Caco-2 (cell line): ENCODE results near the gene CD8A. TPM values are rescaled to one million over a fixed set of nuclear protein-coding genes. Genes with fewer than 3 reads are reported as not detected.

Experiments used
- BruUV-seq: library from RNA; stranded (reverse); fragments of 400-500 nt; replicated peaks from 2 replicates; lab custom pipeline; 2021; lab: Mats Ljungman, UMichigan
- CTCF ChIA-PET: fragments of 300-600 bp; sonication (Branson Sonifier 250); formaldehyde crosslinking; loops from one replicate; lab custom pipeline; 2022; ENCODE audit warnings: antibody characterized with exemption; lab: Charles Lee
- POLR2A ChIA-PET: fragments of 300-600 bp; sonication (Branson Sonifier 250); formaldehyde crosslinking; loops from one replicate; lab custom pipeline; 2022; ENCODE audit warnings: antibody characterized with exemption; lab: Charles Lee
- DNase-seq, 2 experiments: peaks; one replicate each; pipeline versions ENCODE4 v3.0.0 to v3.0.0-alpha.2; 2020 to 2022
- H3K27me3 ChIP-seq: replicated peaks from 2 replicates; pipeline ENCODE4 v1.6.0; 2011; ENCODE audit warnings: low read length; ENCODE audit not compliant: control insufficient read depth, insufficient read depth
- H3K36me3 ChIP-seq: 2 replicates; pipeline ENCODE4 v1.5.1; 2011; ENCODE audit warnings: low read length; ENCODE audit not compliant: control insufficient read depth, insufficient read depth
- H3K4me1 ChIP-seq: fragments of 250-450 bp; sonication (Bioruptor Pico); 2 replicates; pipeline ENCODE4 v1.5.1; 2020; ENCODE audit warnings: mild to moderate bottlenecking
- H3K4me3 ChIP-seq: 2 replicates; pipeline ENCODE4 v1.5.1; 2011; ENCODE audit warnings: low read depth, mild to moderate bottlenecking, control low read depth, low read length
- H3K9me3 ChIP-seq: fragments of 250-450 bp; sonication (Bioruptor Pico); 2 replicates; pipeline ENCODE4 v1.5.1; 2020; ENCODE audit warnings: mild to moderate bottlenecking, moderate library complexity
- H3K27ac Mint-ChIP-seq: one replicate; pipeline ENCODE4 v1.8.0; 2022; ENCODE audit warnings: mixed read lengths; ENCODE audit not compliant: unreplicated experiment
- H3K27me3 Mint-ChIP-seq: one replicate; pipeline ENCODE4 v1.8.0; 2022; ENCODE audit warnings: mixed read lengths; ENCODE audit not compliant: insufficient read depth, unreplicated experiment
- H3K36me3 Mint-ChIP-seq: one replicate; pipeline ENCODE4 v1.8.0; 2022; ENCODE audit warnings: mild to moderate bottlenecking, mixed read lengths; ENCODE audit not compliant: insufficient read depth, unreplicated experiment
- H3K4me1 Mint-ChIP-seq: one replicate; pipeline ENCODE4 v1.8.0; 2022; ENCODE audit warnings: low read depth, mixed read lengths; ENCODE audit not compliant: unreplicated experiment
- H3K4me3 Mint-ChIP-seq: one replicate; pipeline ENCODE4 v1.8.0; 2022; ENCODE audit warnings: mild to moderate bottlenecking, moderate library complexity, mixed read lengths; ENCODE audit not compliant: unreplicated experiment
- H3K9me3 Mint-ChIP-seq: one replicate; pipeline ENCODE4 v1.8.0; 2022; ENCODE audit warnings: mixed read lengths; ENCODE audit not compliant: unreplicated experiment
- intact Hi-C: fragments of 100-400 bp; cut with micrococcal nuclease; formaldehyde crosslinking; loops from one replicate; pipeline ENCODE4 v1.10.0; 2022; ENCODE audit not compliant: unreplicated experiment
- total RNA-seq: library from RNA; stranded (reverse); gene quantifications from 2 replicates; pipeline ENCODE4 v1.2.3, GENCODE V29; 2022
- TF ChIP-seq, protein P1 (sequence below), 2 experiments: fragments of 200-600 bp in 1 of 2; IDR thresholded peaks; 1 replicate in 1 of 2; 2 replicates in 1 of 2; pipeline versions ENCODE4 v1.5.1 to v1.8.0; 2011 to 2022; ENCODE audit warnings: antibody characterized with exemption in 1 of 2, control low read depth in 1 of 2, inconsistent platforms in 1 of 2, low read depth in 1 of 2, low read length in 1 of 2, mild to moderate bottlenecking in 1 of 2, moderate library complexity in 1 of 2; ENCODE audit not compliant: insufficient read depth in 1 of 2, severe bottlenecking in 1 of 2, unreplicated experiment in 1 of 2

Gene CD8A
- total RNA-seq, 1 experiment from 2014 or later, result 1.6 TPM

DNA sequence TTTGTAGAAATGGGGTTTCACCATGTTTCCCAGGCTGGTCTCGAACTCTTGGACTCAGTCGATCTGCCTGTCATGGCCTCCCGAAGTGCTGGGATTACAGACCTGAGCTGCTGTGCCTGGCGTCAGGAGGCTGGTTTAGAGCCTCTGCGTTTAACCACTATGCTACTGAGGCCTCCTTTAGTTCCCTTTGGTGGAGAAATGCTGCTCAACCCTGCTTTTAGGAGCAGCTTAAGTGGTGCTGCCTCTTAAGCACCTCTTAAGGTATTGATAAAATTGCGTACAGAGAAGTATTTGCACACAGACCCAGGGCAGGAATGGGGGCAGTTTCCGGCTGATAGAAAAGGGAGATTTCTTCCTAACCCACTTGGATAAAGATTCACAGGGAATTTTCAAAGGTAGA, 8.0 kb downstream of the CD8A start:
- no peak for DNase-seq

DNA sequence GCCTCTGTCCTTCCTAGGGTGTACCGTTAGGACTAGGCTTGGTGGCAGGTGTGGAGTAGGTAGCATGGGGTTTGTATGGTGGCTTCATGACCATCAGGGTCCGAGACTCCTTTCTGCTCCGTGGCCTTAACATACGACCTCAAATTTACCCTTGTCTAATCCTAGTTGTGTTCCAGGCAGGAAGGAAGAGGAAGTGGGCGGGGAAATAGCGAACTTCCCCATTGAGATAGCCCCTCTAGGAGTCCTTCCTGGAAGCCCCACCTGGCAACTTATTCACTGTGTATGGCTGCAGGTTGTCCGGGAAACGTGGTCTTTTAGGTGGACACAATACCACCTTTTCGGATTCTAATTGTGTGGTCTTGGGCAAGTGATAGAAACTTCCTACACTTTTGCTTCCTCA, 9.3 kb downstream of the CD8A start:
- H3K9me3 Mint-ChIP-seq, result no peaks in the 10 kb centered on the region
- no peak overlapping the region for H3K4me3 Mint-ChIP-seq
- intact Hi-C loops, result loop anchor here (10.0 kb wide), 1 partner anchor 387 kb away; no protein-coding TSS in a partner anchor
- H3K27ac Mint-ChIP-seq, result no peak overlapping the region
- H3K27me3 Mint-ChIP-seq, result no peaks in the 10 kb centered on the region
- no peaks in the 10 kb centered on the region for H3K4me1 Mint-ChIP-seq
- H3K4me3 ChIP-seq, result no peak overlapping the region
- H3K9me3 ChIP-seq, result no peaks in the 10 kb centered on the region
- H3K36me3 Mint-ChIP-seq, result no peaks in the 10 kb centered on the region
- H3K27me3 ChIP-seq, result no peaks in the 10 kb centered on the region
- TF ChIP-seq, protein P1, sequence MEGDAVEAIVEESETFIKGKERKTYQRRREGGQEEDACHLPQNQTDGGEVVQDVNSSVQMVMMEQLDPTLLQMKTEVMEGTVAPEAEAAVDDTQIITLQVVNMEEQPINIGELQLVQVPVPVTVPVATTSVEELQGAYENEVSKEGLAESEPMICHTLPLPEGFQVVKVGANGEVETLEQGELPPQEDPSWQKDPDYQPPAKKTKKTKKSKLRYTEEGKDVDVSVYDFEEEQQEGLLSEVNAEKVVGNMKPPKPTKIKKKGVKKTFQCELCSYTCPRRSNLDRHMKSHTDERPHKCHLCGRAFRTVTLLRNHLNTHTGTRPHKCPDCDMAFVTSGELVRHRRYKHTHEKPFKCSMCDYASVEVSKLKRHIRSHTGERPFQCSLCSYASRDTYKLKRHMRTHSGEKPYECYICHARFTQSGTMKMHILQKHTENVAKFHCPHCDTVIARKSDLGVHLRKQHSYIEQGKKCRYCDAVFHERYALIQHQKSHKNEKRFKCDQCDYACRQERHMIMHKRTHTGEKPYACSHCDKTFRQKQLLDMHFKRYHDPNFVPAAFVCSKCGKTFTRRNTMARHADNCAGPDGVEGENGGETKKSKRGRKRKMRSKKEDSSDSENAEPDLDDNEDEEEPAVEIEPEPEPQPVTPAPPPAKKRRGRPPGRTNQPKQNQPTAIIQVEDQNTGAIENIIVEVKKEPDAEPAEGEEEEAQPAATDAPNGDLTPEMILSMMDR (IDR thresholded peaks at IDR 0.05; ENCODE audit: insufficient read depth in 1 of 2, low read depth in 1 of 2, low read length in 1 of 2, severe bottlenecking in 1 of 2, unreplicated experiment in 1 of 2), result no peak
- CTCF ChIA-PET, result no interaction called here
- no peaks in the 10 kb centered on the region for H3K36me3 ChIP-seq
- POLR2A ChIA-PET, result no interaction called here
- BruUV-seq, result no TSS peak
- DNase-seq, result no peak
- H3K4me1 ChIP-seq, result no peaks in the 10 kb centered on the region

More for the DNA sequence above, 8.0 kb downstream of the CD8A start:
- no TSS peak for BruUV-seq
- H3K9me3 ChIP-seq, result no peaks in the 10 kb centered on the region
- ChIA-PET CTCF (interaction anchor here (0.5 kb wide), 1 partner anchor 15 kb away, joined by 3 read pairs; no protein-coding TSS in a partner anchor), POLR2A (no interaction called here)
- Mint-ChIP-seq H3K4me3 (no peak overlapping the region), H3K9me3 (no peaks in the 10 kb centered on the region), H3K36me3 (no peaks in the 10 kb centered on the region), H3K27ac (no peak overlapping the region), H3K27me3 (no peaks in the 10 kb centered on the region), H3K4me1 (no peaks in the 10 kb centered on the region)
- no peaks in the 10 kb centered on the region for H3K27me3 ChIP-seq
- no peak overlapping the region for H3K4me3 ChIP-seq
- no peaks in the 10 kb centered on the region for H3K4me1 ChIP-seq
- intact Hi-C loops, result loop anchor here (10.0 kb wide), 1 partner anchor 388 kb away; no protein-coding TSS in a partner anchor
- no peaks in the 10 kb centered on the region for H3K36me3 ChIP-seq
- TF ChIP-seq, protein P1 (IDR thresholded peaks at IDR 0.05; ENCODE audit: insufficient read depth in 1 of 2, low read depth in 1 of 2, low read length in 1 of 2, severe bottlenecking in 1 of 2, unreplicated experiment in 1 of 2), result no peak

DNA sequence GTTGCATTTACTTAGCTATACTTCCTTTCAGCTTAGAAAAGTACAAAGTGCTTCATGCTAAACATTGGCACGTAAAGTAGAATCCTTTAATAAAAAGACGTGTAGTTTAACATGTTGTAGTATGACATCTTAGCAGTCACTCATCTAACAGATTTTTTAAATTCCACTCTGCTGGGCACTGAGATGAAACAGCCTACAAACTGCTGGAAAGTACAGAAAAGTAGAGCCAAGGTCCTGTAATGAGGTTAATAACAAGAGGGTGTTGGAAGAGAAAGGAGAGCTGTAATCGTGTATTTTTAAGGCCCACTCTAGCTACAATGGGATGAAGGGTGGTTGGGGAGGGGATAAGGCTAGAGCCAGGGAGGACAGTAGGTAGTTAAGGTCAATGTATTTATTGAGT, 10.7 kb downstream of the CD8A start:
- Mint-ChIP-seq H3K4me1 (no peaks in the 10 kb centered on the region), H3K27ac (no peak overlapping the region), H3K4me3 (no peak overlapping the region), H3K27me3 (no peaks in the 10 kb centered on the region), H3K9me3 (no peaks in the 10 kb centered on the region), H3K36me3 (peaks cover 8% of the 10 kb centered on the region)
- BruUV-seq, result no TSS peak
- TF ChIP-seq, protein P1 (IDR thresholded peaks at IDR 0.05; ENCODE audit: insufficient read depth in 1 of 2, low read depth in 1 of 2, low read length in 1 of 2, severe bottlenecking in 1 of 2, unreplicated experiment in 1 of 2), result no peak
- Histone ChIP-seq H3K27me3 (no peaks in the 10 kb centered on the region), H3K4me1 (no peaks in the 10 kb centered on the region), H3K36me3 (no peaks in the 10 kb centered on the region), H3K4me3 (no peak overlapping the region), H3K9me3 (no peaks in the 10 kb centered on the region)
- ChIA-PET POLR2A (no interaction called here), CTCF (no interaction called here)
- intact Hi-C loops, result loop anchor here (10.0 kb wide), 1 partner anchor 385 kb away; no protein-coding TSS in a partner anchor
- DNase-seq, result no peak
